Kidney capillary endothelial cell (primary cell): ENCODE measurements around the gene SEM1.
"Not testable (repeated sequence)": the region's sequence is repeated elsewhere in the genome, so short reads cannot be mapped to it uniquely, and the experiment has no call there.

ENCODE experiments used
- DNase-seq: peaks from one replicate; pipeline ENCODE4 v3.0.0-alpha.2; 2018; ENCODE audit warnings: low spot score

Gene SEM1

DNA sequence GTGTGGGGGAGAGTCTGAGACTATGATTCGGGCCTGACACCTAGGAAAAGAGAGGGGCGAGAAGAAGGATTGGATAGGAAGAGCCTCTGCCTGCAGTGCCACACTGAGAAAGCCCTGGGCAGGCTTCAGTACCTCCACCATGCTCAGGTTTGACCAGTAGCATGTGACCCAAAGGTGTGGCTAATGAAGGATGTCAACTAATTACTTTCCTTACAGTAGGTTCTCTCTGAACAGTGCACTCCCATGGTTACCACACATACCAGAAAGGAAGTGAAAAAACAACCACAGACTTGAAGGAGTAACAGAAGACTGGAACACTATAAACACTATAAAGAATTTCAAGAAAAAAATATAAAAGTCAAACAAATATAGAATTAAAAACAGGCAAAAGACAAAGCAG is 46.2 kb downstream of the SEM1 start:
- DNase-seq = no peak

DNA sequence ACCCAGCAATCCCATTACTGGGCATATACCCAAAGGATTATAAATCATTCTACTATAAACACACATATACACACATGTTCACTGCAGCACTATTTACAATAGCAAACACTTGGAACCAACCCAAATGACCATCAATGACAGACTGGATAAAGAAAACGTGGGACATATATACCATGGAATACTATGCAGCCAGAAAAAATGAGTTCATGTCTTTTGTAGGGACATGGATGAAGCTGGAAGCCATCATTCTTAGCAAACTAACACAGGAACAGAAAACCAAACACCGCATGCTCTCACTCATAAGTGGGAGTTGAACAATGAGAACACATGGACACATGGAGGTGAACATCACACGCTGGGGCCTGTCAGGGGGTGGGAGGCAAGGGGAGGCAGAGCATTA is 47.5 kb downstream of the SEM1 start:
- DNase-seq = not testable (repeated sequence)

DNA sequence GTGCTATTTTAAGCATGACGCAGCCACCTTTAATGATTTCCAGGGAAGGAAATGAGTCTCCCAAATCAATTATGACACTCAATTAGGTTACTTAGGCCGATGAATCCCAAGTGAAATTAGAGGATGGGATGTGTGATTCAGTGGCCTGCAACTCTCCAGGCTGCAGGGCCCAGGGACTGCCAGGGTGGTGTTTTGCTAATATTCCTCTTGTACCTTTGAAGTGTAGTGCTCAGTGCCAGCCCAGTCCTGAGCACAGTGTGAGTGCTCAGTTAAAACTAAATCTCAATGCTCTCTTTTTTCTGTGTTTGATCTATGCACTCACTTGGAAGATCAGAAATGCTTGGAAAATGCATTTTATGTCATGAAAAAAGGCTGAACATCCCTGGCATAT is 51.6 kb downstream of the SEM1 start:
- no peak for DNase-seq

DNA sequence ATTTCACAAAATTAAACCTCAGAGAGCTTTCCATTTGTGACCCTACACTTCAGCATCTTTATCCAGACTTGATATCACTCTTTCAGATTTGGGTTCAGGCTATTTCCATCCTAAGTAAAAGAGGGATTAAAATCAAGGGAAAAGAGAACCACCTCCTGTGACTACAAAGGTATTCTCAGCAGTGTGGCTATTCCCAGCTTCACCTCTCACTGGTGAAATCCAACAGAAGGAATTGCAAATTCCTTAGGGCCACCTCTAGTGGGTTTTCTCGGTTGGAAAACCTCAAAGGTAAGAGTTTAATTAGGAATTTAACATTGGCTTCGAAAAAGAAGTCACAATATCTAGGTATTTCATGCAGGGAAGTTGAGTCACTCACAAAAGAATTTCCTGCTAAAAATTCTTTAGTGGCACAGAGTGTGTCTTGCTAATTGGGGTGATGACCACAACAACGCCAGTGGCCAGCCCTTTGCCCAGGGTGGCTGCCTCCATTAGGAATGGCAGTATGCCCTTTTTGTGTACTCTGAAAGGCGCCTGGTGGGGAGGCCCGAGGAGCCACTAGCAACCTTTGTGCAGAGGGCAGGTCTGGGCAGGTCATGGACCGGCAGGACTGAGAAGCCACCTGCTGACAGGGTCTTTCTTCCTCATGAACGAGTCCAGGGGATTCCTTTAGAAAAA is 52.2 kb downstream of the SEM1 start:
- DNase-seq = peak; percentile 21

DNA sequence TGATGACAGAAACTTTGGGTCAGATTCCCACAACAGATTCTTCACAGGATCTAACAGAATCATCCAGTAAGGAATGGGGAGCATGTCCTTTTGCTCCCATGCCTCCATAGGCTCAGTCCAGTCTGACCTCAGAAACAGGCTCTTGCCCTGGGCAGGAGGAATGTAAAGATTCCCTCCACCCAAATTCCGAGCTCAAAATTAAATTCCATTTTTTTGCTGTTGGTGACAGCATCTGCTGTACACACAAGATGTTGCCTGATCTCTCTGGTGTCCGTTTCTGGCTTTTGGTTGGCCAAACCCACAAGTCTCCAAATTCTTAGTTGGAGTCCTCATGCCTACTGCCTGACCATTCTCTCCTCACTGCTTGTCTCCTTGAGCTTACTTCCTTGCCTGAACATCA is 53.7 kb downstream of the SEM1 start:
- DNase-seq = no peak

DNA sequence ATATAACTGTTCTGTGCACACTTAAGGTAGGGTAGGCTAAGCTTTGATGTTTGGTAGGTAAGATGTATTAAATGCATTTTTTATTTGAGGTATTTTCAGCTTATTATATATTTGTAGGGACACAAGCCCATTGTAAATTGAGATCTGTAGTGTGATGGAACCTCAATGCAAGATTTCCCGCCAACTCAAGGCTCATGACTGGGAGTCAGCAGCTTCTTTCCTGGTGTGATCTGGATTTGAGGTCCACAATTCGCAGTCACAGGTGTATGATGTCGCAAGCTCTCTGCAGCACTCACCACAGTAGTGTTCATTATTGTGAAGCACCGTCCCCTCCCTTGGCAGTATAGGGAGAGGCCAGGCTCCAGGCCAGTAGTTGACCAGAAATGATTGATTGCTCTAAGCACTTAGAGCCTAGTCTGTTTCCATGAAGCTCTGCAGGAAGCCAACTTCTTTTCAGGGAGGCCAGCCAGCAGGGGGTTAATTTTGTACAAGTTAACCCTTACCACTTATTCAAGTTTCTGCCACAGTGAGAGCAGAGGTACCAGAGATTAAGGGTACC is 54.9 kb downstream of the SEM1 start:
- DNase-seq = no peak

DNA sequence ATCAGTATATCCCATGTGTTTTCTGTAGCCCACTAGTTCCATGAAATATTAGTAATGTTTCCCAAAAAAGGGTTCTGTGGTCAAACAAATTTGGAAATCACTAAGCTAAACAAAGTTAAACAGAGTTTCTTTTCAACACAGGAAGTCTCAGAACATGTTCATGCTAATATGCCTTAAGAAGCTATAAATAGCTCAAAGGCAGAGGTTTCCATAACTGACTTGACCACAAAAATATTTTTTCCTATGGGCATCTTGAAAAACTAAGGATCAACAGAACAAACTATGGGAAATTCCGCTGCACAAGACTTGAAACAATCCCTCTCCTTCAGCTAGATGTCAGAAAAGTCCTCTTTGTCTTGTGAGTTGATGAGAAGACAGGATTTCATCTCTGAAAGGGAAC is 59.7 kb downstream of the SEM1 start:
- no peak for DNase-seq

DNA sequence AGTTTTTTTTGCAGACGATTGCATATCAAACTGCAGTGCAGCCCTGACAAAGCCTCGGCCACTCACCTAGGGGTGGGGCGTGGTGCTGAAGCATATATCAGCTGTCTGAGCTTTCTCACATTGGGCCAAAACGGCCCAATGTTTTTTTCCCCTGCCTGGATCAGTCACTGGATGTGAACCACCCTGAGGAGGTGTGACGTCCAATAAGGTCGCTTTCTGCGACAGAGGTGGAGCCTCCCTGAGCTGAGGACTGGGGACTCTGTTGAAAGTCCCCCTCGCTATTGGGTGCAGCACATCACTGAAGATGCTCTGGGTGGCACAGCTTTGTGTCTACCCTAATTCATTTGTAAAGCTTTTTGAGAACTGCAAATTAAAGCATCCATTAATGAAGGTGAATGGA is 60.9 kb downstream of the SEM1 start:
- DNase-seq = no peak

DNA sequence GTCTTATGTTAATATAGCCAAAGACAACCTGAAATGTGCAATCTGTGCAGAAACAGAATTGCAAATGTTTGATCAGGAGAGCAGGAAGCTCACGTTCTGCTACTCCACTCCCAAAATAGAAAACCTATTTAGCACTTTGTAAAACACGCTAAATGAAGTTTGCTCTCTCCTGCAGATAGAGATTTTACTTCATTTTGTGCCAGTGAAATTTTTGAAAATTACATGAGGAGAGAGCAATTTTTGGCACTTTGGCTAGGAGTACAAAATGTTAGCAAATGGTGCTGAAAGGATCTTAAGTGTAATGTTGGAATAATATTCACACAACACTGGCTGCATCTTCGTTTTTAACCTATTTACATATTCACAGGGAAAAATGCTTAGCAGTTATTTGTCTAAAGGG is 61.9 kb downstream of the SEM1 start:
- DNase-seq = no peak

DNA sequence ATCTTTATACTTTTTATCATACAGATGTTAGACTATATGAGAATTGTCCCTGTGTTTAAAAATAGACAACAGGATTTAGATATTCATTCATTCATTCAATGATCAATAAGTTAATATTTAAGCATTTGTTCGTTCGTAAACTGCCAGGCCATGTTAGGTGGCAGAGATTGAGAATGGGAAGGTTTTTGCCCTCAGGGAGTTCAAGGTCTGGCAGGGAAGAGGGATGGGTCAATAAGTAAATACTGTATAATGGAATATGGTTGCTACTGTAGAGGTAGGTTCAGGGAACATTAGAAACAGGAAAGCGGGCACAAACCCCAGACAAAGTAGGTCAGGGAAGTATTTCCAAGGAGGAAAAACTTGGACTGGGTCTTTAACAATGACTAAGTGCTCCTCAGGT is 64.6 kb downstream of the SEM1 start:
- DNase-seq = no peak

DNA sequence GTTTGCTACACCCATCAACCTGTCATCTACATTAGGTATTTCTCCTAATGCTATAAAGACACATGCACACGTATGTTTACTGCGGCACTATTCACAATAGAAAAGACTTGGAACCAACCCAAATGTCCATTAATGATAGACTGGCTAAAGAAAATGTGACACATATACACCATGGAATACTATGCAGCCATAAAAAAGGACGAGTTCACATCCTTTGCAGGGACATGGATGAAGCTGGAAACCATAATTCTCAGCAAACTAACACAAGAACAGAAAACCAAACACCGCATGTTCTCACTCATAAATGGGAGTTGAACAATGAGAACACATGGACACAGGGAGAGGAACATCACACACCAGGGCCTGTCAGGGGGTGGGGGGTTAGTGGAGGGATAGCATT is 66.2 kb downstream of the SEM1 start:
- not testable (repeated sequence) for DNase-seq

DNA sequence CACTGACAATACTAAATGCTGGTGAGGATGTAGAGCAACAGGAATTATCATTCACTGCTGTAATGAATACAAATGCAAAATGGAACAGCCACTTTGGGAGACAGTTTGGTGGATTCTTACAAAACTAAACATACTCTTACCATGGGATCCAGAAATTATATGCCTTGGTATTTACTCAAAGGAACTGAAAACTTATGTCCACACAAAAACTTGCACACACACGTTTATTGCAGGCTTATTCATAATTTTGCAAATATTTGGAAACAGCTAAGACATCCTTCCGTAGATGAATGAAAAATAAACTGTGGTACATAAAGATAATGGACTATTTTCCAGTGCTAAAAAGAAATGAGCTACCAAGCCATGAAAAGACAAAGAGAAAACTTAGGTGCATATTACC is 69.6 kb downstream of the SEM1 start:
- DNase-seq = no peak
